Ishikawa (cell line): ENCODE data around the gene PHYKPL.
A peak's percentile ranks its signal among the peaks of the same experiment; 100 is the strongest.

ENCODE experiments used
- CEBPB ChIP-seq: IDR thresholded peaks from 2 replicates; pipeline ENCODE4 v1.6.1; 2012
- CREB1 ChIP-seq: IDR thresholded peaks from 2 replicates; pipeline ENCODE4 v1.6.1; 2012; ENCODE audit warnings: low read depth
- EGR1 ChIP-seq: IDR thresholded peaks from 2 replicates; pipeline ENCODE4 v1.6.1; 2012
- EP300 ChIP-seq: IDR thresholded peaks from 2 replicates; pipeline ENCODE4 v1.6.1; 2012; ENCODE audit warnings: borderline replicate concordance
- FOXM1 ChIP-seq: IDR thresholded peaks from 2 replicates; pipeline ENCODE4 v1.6.1; 2012; ENCODE audit warnings: low read depth, borderline replicate concordance
- MAX ChIP-seq: IDR thresholded peaks from 2 replicates; pipeline ENCODE4 v1.6.1; 2012
- NFIC ChIP-seq: IDR thresholded peaks from 2 replicates; pipeline ENCODE4 v1.6.1; 2012
- RAD21 ChIP-seq: IDR thresholded peaks from 2 replicates; pipeline ENCODE4 v1.6.1; 2012; ENCODE audit warnings: low read depth
- TAF1 ChIP-seq: IDR thresholded peaks from 2 replicates; pipeline ENCODE4 v1.6.1; 2012; ENCODE audit warnings: low read depth, mild to moderate bottlenecking
- TCF12 ChIP-seq: IDR thresholded peaks from 2 replicates; pipeline ENCODE4 v1.6.1; 2012; ENCODE audit warnings: low read depth
- TEAD4 ChIP-seq: IDR thresholded peaks from 2 replicates; pipeline ENCODE4 v1.6.1; 2012
- YY1 ChIP-seq: IDR thresholded peaks from 2 replicates; pipeline ENCODE4 v1.6.1; 2012; ENCODE audit warnings: low read depth
- ZBTB7A ChIP-seq: IDR thresholded peaks from 2 replicates; pipeline ENCODE4 v1.6.1; 2012; ENCODE audit warnings: low read depth
- TF ChIP-seq, protein P1 (sequence below): IDR thresholded peaks from 2 replicates; pipeline ENCODE4 v1.6.1; 2012
- TF ChIP-seq, protein P2 (sequence below): IDR thresholded peaks from 2 replicates; pipeline ENCODE4 v1.6.1; 2012; ENCODE audit warnings: low read depth, mild to moderate bottlenecking

The PHYKPL gene

DNA sequence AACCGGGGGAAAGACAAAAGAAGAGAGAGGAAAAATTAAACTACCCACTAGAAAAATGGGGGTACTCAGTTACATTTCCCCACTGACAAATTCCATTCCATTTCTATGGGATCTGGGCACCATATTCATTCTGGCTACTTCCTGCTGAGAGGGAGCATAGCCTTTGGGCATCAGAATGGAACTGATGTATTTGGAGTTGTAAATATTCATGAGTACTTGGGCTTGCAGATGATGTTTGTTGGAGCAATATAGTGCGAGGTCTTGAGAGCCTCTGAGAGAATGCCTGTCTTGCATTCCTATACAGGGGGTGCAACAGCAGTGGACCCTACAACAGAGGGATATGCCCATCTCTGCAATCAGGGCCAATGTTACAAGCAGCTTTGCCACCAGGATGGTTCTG, 62.1 kb downstream of the PHYKPL start:
- TF ChIP-seq CEBPB (no peak), RAD21 (no peak), MAX (no peak), EP300 (no peak), TCF12 (no peak), ZBTB7A (no peak), TEAD4 (no peak), YY1 (no peak), FOXM1 (no peak), CREB1 (no peak), EGR1 (no peak), NFIC (no peak), TAF1 (no peak)
- TF ChIP-seq, protein P1, sequence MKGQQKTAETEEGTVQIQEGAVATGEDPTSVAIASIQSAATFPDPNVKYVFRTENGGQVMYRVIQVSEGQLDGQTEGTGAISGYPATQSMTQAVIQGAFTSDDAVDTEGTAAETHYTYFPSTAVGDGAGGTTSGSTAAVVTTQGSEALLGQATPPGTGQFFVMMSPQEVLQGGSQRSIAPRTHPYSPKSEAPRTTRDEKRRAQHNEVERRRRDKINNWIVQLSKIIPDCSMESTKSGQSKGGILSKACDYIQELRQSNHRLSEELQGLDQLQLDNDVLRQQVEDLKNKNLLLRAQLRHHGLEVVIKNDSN = no peak
- TF ChIP-seq, protein P2, sequence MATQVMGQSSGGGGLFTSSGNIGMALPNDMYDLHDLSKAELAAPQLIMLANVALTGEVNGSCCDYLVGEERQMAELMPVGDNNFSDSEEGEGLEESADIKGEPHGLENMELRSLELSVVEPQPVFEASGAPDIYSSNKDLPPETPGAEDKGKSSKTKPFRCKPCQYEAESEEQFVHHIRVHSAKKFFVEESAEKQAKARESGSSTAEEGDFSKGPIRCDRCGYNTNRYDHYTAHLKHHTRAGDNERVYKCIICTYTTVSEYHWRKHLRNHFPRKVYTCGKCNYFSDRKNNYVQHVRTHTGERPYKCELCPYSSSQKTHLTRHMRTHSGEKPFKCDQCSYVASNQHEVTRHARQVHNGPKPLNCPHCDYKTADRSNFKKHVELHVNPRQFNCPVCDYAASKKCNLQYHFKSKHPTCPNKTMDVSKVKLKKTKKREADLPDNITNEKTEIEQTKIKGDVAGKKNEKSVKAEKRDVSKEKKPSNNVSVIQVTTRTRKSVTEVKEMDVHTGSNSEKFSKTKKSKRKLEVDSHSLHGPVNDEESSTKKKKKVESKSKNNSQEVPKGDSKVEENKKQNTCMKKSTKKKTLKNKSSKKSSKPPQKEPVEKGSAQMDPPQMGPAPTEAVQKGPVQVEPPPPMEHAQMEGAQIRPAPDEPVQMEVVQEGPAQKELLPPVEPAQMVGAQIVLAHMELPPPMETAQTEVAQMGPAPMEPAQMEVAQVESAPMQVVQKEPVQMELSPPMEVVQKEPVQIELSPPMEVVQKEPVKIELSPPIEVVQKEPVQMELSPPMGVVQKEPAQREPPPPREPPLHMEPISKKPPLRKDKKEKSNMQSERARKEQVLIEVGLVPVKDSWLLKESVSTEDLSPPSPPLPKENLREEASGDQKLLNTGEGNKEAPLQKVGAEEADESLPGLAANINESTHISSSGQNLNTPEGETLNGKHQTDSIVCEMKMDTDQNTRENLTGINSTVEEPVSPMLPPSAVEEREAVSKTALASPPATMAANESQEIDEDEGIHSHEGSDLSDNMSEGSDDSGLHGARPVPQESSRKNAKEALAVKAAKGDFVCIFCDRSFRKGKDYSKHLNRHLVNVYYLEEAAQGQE = no peak

- no peak for TF ChIP-seq MAX
- TF ChIP-seq, protein P2 = no peak
- TF ChIP-seq NFIC = no peak
Observed at GRCh38 chr5:178165581-178165980, 67.0 kb downstream of the PHYKPL start.

DNA sequence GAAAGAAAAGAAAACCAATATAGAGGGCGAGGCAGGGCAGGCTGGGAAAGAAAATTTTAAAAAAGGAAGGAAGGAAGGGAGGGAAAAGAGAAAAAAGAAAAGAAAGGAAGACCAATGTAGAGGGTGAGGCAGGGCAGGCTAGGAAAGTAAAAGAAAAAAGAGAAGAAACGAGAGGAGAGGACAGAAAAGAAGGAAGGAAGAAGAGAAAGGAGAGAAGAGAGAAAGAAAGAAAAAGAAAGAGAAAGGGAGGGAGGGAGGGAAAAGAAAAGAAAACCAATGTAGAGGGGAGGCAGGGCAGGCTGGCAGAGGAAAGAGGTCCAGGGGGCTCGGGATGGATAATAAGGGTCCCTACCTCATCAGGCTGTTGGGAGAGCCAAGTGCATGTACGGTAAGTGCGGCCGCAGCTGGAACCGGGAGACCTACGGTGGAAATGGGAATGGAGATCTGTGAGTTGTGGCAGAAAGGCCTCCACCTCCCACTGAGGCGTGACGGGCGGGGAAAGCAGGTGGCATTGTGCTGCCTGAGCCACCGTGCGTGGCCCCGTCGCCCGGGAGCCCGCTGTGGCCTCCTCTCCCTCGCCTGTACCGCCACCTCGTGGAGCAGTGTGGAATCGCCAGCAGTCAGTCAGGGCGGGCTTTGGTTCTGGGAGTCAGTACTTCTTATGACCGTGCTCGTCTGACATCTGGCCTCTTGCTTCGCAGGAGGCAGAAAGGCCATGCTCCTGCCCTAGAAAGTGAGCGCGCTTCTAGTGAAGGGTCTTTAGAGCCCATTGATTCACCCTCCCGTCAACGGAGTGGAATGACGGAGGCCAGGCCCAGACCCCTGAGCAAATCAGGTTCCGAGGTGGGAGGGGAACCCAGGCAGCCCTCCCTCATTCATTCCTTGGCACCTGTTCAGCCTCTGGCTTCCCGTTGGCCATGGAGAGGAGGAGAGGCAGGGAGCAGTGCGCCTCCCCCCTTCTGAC, 68.5 kb downstream of the PHYKPL start:
- TF ChIP-seq RAD21 (peak; percentile 97), TCF12 (no peak), MAX (peak; percentile 84)

GRCh38 chr5:178162481-178162880, 70.1 kb downstream of the PHYKPL start:
- TF ChIP-seq TCF12 (no peak), EP300 (no peak), EGR1 (no peak), YY1 (no peak), NFIC (no peak), CEBPB (no peak), RAD21 (no peak), TEAD4 (no peak), ZBTB7A (no peak), TAF1 (no peak), CREB1 (no peak), FOXM1 (no peak)
- TF ChIP-seq, protein P1 = no peak

DNA sequence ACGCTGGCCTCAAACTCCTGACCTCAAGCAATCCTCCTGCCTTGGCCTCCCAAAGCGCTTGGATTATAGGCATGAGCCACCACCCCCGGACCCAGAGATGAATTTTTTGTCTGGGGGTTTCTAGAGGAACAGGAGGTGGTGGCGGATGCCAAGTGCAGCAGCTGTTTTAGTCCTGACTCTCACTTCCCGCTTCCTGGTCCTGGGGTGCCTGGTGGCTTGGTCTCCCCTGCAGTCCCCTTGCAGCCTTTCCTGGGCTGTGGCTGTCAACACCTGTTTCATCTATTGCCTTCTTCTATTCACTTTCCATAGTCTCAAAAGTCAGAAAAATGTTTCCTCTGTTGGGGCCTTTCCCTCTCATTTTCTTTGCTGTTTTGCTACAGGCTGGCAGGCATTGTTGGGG, 72.4 kb downstream of the PHYKPL start:
- TF ChIP-seq CEBPB = no peak
- TF ChIP-seq EP300 = no peak
